GM19452 (cell line): ENCODE data around the gene GNB2.
"Not testable (repeated sequence)": the region's sequence is repeated elsewhere in the genome, so short reads cannot be mapped to it uniquely, and the experiment has no call there.

Experiments used
- ATAC-seq: cut with Tn5 transposase; IDR thresholded peaks from one replicate; pipeline ENCODE4 v1.9.1; 2021; ENCODE audit not compliant: unreplicated experiment

Gene GNB2

DNA sequence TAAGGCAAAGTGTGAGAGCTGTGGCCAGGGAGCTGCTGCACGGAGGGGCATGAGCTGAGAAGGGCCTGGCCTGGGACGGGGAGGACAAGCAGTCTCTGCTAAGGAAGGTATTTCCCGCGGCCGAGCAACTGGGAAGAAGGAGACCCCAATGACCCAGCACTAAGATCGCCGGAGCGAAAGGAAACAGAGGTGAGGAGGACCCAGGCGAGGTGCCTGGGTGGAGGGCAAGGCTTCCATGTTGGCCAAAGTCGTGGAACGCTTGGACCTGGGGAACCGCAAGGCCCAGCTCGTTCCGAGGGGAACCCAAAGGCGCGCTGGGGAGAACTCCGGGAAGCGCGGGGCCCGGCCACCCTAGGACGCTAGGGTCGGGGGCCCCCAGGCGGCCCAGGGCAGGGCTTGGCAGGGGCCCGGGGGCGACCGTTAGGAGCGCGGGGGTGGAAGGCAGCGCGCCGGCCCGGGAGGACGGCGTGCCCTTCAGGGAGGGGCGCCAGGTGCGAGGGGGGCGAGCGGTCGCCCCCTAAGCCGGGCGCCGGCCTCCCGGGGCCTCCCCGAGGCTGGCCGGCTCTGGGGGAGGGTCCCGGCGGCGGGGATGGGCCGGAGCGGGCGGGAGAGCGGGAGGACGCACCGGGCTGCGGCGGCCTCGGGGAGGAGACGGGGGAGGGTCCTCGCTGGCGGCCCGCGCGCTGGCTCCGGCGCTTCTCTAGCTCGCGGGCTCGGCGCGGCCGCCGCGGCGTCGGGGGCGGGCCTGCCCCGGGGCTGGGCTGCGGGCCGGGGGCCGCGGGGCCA, 20.0 kb downstream of the GNB2 start:
- ATAC-seq, result peak; percentile 40

DNA sequence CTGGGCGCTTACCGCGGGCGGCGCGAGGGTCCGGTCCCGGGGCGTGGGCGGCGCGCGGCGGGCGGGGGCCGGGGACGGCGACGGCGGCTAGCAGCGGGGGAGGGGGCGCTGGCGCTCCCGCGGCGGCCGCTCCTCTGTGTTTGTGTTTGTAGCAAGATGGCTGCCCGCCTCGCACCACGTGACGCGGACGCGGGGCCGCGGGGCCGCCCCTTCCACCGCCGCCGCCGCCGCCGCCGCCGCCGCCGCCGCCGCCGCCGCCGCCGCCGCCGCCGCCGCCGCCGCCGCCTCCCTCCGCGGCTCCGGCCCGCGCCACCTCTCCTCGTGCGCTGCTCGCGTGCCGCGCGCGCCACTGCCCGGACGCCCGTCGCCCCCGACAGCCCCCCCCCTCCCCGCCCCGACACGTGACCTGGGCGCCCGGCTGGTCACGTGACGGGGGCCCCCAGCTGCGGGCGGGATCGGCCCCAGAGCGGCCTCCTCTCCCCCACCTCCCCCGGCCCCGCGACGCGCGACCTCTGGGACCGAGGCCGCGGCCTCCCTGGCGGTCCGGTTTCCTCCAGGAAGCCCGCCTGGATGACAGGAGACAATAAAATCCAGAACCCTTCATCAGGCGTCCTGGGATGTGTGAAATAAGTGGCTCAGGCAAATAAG, 20.7 kb downstream of the GNB2 start, which contains the start of gene GIGYF1:
Gene GIGYF1 (minus strand): TSS at position 153 of the 648 bp plus-strand sequence. CDS start 6,012 bp downstream, outside the sequence.
- ATAC-seq, result peak; percentile 47

DNA sequence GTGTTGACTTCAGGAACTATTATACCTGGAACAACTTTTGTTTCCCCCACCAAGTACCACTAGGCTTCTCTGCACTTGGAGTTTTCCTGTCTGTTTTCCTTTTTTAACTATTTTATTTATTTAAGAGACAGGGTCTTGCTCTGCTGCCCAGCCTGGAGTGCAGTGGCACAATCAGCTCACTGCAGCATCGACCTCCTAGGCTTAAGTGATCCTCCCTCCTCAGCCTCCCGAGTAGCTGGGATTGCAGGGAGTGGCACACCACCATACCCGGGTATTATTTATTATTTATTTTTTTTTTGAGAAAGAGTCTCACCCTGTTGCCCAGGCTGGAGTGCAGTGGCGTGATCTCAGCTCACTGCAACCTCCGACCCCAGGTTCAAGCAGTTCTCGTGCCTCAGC, 22.6 kb downstream of the GNB2 start:
- ATAC-seq, result no peak

DNA sequence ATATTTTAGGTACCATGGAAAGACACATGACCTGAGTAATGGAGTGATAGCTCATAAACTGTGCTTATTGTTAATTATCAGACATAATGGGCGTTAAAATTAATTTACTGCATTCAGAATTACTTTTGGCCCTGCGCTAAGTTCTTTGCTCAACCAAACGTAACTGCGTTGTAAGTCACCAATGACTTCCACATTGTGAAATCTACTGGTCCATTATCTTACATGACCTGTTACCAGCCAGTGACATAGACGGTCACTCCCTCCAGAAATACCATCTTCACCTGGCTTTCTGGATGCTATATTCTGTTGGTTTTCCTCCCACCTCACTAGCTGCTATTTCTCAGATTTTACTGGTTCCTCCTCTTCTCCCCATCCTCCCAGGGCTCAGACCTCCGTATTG, 25.5 kb downstream of the GNB2 start:
- ATAC-seq, result no peak

DNA sequence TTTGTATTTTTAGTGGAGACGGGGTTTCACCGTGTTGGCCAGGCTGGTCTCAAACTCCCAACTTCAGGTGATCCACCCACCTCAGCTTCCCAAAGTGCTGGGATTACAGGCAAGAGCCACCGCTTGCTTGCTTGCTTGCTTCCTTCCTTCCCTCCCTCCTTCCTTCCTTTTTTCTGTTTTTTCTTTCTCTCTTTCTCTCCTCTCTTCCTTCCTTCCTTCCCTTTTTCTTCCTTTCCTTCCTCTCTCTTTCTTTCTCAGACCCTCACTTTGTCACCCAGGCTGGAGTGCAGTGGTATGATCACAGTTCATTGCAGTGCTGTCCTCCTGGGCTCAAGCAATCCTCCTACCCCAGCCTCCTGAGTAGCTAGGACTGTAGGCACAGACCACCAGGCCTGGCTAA, 27.5 kb downstream of the GNB2 start:
- ATAC-seq, result not testable (repeated sequence)

DNA sequence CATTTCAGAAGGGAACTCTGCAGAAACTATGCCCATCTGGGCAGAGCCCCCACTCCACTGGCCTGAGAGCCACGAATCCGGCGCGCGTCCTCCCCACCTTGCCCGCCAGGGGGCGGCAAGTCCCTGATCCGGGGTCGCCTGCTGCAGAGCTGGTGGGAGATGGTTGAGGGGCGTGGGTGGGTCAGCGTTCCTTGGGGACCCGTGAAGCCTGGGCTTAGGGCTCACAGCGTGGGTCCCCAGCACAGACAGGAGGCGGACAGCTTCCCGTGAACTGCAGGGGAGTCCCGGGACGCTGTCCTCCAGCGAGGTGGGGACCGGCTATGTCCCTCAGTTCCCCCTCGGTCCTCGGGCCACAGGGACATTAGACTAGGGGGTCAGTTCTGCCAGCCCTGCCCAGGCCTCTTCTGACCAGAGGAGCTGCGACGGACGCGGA, 31.8 kb downstream of the GNB2 start:
- ATAC-seq, result peak; percentile 65

DNA sequence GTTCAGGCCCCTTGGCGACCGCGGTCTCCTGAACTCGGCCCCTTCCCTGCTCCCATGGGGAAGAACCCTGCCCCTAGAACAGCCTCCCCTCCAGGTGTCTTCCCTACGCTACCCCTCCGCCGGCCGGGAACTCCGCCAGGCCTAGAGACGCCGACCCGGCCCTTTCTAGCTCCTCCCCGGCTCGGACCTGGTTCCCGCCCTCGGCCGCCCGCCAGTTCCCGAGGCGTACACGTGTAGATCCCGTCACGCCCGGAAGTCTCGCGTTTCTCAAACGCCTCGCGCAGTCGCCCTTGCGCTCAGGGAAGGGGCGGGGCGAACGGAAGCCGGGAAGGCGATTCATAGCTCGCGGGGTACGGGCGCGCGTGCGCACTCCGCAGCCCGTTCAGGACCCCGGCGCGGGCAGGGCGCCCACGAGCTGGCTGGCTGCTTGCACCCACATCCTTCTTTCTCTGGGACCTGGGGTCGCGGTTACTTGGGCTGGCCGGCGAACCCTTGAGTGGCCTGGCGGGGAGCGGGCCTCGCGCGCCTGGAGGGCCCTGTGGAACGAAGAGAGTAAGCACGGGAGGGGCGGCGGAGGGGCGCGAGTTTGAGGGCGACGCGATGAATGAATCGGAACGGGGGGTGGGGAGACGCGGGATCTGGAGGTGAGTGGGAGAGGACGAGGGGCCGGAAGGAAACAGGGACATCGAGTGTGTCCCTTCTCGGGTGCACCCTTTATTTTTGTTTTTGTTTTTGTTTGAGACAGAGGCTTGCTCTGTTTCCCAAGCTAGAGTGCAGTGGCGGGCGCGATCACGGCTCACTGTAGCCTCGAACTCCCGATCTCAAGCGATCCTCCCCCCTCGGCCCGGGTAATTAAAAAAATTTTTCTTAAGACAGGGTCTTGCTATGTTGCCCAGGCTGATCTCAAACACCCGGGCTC, 32.5 kb downstream of the GNB2 start, which contains the start of gene POP7:
Gene POP7 (plus strand): TSS at position 369 of the 919 bp plus-strand sequence. CDS start 710 bp downstream, outside the sequence.
- peak; percentile 84 for ATAC-seq

DNA sequence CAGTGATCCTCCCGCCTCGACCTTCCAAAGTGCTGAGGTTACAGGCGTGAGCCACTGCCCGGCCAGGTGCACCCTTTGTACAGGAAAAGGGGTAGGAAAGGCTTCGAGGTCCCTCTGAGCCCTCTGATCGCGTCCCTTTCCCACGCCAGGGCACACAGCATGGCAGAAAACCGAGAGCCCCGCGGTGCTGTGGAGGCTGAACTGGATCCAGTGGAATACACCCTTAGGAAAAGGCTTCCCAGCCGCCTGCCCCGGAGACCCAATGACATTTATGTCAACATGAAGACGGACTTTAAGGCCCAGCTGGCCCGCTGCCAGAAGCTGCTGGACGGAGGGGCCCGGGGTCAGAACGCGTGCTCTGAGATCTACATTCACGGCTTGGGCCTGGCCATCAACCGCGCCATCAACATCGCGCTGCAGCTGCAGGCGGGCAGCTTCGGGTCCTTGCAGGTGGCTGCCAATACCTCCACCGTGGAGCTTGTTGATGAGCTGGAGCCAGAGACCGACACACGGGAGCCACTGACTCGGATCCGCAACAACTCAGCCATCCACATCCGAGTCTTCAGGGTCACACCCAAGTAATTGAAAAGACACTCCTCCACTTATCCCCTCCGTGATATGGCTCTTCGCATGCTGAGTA, 33.3 kb downstream of the GNB2 start:
- no peak for ATAC-seq

DNA sequence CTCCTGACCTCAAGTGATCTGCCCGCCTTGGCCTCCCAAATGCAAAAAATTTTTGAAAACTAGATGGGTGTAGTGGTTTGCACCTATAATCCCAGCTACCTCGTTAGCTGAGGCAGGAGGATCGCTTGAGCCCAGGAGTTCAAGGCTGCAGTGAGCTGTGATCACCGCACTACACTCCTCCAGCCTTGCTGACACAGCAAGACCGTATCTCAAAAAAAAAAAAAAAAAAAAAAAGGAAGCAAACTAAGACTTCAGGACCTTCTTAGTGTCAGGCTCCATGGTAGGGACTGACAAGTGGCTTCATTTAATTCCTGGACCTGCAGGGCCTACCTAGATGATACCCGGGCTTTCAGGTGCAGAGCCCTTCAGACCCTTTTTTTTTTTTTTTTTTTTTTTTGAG, 34.9 kb downstream of the GNB2 start:
- no peak for ATAC-seq

DNA sequence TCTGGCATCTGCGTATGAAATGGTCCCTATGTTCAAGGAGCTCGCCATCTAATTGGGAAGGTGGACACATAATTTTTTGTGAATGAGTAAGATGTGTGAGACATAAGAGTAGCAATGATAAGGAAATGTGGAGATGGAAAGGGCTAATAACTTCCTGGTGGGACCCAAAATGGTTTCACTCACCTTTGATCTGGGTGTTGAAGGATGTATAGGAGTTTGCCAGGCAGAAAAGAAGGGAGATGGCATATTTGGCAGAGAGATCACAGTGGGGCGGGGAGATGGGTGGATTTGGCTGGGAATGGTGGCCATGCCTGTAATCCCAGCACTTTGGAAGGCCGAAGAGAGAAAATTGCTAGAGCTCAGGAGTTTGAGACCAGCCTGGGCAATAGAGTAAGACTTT, 36.9 kb downstream of the GNB2 start:
- ATAC-seq, result no peak

DNA sequence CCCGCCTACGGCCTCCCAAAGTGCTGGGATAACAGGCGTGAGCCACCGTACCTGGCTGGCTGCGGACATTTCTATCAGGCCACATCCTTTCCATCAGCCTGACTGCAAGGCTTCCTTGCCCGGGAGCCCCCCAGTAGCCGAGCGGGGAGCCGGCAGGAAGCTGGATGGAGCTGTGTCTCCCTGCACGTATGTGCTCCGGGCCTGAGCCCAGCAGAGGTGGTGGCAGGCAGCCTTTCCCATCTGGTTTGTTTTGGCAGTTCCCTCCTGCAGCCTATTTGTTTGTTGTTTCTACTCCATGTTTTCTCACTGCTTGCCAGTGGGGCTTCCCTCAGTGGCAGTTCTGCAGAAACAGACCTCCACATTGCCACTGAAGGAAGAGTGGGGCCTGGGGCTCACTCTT, 37.8 kb downstream of the GNB2 start:
- no peak for ATAC-seq

DNA sequence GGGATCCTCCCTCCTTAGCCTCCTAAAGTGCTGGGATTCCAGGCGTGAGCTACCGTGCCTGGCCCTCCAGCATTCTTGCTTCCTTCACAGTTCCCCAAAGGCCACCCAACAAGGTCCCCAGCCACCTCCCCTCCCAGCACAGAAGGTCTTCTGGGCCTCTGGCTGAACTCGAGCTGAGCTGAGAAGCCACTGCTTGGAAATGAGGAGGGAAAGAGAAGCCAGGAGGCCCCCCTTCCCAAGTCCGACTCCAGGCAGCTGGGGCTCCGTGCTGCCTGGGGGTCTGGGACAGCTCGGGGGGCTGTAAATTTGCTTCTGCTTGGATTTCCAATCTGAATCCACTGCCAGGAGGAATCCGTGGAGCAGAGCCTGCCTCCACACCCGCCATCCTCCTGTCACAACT, 41.2 kb downstream of the GNB2 start:
- no peak for ATAC-seq

DNA sequence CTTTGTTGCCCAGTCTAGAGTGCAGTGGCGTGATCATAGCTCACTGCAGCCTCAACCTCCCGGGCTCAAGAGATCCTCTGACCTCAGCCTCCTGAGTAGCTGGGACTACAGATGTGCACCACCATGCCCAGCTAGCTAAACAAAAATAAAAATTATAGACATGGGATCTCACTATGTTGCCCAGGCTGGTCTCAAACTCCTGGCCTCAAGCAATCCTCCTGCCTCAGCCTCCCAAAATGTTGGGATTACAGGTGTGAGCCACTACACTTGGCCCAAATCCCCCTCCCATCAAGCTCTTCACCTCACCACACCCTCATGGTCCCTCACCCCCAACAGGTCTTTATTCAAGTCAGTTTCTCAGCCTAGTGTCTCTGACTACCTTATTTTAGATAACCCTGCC, 43.5 kb downstream of the GNB2 start:
- not testable (repeated sequence) for ATAC-seq

DNA sequence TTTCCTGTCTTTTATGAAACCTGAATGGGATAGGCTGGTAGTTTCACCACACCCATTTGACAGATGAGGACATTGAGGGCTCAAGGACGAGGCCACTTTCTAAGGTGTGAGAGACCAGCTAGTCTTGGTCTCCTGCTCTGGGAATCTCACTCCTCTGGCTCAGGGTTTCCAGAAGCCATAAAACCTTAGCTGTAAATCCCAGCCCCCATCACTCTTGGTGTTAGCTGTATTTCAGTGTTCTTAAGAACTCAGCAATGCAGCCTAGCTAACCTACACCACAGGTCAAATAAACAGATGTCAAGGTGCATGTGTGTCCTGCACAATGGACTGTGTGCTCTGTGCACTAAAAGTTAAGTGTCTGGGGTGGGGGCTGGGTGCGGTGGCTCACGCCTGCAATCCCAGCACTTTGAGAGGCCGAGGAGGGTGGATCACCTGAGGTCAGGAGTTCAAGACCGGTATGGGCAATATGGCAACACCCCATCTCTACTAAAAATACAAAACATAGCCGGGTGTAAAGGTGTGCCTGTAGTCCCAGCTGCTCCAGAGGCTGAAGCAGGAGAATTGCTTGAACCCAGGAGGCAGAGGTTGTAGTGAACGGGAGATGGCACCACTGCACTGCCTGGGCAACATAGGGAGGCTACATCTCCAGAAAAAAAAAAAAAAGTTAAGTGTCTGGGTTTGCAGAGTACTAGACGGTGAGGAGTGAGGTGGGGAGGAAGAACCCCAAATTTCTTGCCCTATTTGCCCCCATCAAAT, 46.2 kb downstream of the GNB2 start:
- no peak for ATAC-seq

DNA sequence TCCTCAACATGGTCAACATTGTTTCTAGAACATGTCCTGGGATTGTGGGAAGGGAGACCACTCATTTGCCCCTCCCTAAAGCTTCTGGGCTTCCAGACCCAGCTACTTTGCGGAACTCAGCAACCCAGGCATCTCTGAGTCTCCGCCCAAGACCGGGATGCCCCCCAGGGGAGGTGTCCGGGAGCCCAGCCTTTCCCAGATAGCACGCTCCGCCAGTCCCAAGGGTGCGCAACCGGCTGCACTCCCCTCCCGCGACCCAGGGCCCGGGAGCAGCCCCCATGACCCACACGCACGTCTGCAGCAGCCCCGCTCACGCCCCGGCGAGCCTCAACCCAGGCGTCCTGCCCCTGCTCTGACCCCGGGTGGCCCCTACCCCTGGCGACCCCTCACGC, 46.7 kb downstream of the GNB2 start, which contains the start of gene EPO:
Gene EPO (plus strand): TSS at position 190 of the 392 bp plus-strand sequence. CDS start 513 bp downstream, outside the sequence.
- ATAC-seq, result no peak

DNA sequence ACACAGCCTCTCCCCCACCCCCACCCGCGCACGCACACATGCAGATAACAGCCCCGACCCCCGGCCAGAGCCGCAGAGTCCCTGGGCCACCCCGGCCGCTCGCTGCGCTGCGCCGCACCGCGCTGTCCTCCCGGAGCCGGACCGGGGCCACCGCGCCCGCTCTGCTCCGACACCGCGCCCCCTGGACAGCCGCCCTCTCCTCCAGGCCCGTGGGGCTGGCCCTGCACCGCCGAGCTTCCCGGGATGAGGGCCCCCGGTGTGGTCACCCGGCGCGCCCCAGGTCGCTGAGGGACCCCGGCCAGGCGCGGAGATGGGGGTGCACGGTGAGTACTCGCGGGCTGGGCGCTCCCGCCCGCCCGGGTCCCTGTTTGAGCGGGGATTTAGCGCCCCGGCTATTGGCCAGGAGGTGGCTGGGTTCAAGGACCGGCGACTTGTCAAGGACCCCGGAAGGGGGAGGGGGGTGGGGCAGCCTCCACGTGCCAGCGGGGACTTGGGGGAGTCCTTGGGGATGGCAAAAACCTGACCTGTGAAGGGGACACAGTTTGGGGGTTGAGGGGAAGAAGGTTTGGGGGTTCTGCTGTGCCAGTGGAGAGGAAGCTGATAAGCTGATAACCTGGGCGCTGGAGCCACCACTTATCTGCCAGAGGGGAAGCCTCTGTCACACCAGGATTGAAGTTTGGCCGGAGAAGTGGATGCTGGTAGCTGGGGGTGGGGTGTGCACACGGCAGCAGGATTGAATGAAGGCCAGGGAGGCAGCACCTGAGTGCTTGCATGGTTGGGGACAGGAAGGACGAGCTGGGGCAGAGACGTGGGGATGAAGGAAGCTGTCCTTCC, 47.3 kb downstream of the GNB2 start:
- no peak for ATAC-seq

DNA sequence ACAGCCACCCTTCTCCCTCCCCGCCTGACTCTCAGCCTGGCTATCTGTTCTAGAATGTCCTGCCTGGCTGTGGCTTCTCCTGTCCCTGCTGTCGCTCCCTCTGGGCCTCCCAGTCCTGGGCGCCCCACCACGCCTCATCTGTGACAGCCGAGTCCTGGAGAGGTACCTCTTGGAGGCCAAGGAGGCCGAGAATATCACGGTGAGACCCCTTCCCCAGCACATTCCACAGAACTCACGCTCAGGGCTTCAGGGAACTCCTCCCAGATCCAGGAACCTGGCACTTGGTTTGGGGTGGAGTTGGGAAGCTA, 47.9 kb downstream of the GNB2 start:
- no peak for ATAC-seq

DNA sequence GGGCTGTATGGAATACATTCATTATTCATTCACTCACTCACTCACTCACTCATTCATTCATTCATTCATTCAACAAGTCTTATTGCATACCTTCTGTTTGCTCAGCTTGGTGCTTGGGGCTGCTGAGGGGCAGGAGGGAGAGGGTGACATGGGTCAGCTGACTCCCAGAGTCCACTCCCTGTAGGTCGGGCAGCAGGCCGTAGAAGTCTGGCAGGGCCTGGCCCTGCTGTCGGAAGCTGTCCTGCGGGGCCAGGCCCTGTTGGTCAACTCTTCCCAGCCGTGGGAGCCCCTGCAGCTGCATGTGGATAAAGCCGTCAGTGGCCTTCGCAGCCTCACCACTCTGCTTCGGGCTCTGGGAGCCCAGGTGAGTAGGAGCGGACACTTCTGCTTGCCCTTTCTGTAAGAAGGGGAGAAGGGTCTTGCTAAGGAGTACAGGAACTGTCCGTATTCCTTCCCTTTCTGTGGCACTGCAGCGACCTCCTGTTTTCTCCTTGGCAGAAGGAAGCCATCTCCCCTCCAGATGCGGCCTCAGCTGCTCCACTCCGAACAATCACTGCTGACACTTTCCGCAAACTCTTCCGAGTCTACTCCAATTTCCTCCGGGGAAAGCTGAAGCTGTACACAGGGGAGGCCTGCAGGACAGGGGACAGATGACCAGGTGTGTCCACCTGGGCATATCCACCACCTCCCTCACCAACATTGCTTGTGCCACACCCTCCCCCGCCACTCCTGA, 49.1 kb downstream of the GNB2 start:
- no peak for ATAC-seq
